ENCODE data around the gene AZU1. TPM values are rescaled to one million over a fixed set of nuclear protein-coding genes. Genes with fewer than 3 reads are reported as not detected.

AZU1 gene
- total and polyA plus RNA-seq, 8 donors = 0.53 to 1.5 (median 0.77) TPM; not detected in 4

- WGBS, 5 donors = 45 to 69% (median 57%) methylated on average over 24 to 28 of the region's 28 CpGs
- H3K4me3 ChIP-seq = peak overlapping the region in 3 of 4 donors; percentile 22 to 97 (median 96)
- H3K36me3 ChIP-seq = peaks cover 57 to 77% (median 66%) of the 10 kb centered on the region in 4 donors
- peak overlapping the region in 3 of 5 donors; percentile 26 to 100 (median 100) for H3K27ac ChIP-seq
- DNase-seq = peak in 1 of 2 donors; percentile 61
- H3K4me1 ChIP-seq = peaks cover 52 to 74% (median 64%) of the 10 kb centered on the region in 4 donors
- TF ChIP-seq POLR2A (IDR thresholded peaks at IDR 0.05) (no peak), POLR2AphosphoS5 (IDR thresholded peaks at IDR 0.05) (no peak), EP300 (IDR thresholded peaks at IDR 0.05) (no peak)
- TF ChIP-seq, protein P1, sequence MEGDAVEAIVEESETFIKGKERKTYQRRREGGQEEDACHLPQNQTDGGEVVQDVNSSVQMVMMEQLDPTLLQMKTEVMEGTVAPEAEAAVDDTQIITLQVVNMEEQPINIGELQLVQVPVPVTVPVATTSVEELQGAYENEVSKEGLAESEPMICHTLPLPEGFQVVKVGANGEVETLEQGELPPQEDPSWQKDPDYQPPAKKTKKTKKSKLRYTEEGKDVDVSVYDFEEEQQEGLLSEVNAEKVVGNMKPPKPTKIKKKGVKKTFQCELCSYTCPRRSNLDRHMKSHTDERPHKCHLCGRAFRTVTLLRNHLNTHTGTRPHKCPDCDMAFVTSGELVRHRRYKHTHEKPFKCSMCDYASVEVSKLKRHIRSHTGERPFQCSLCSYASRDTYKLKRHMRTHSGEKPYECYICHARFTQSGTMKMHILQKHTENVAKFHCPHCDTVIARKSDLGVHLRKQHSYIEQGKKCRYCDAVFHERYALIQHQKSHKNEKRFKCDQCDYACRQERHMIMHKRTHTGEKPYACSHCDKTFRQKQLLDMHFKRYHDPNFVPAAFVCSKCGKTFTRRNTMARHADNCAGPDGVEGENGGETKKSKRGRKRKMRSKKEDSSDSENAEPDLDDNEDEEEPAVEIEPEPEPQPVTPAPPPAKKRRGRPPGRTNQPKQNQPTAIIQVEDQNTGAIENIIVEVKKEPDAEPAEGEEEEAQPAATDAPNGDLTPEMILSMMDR (IDR thresholded peaks at IDR 0.05) = no peak
- no peaks in the 10 kb centered on the region for H3K9me3 ChIP-seq
- no peaks in the 10 kb centered on the region for H3K27me3 ChIP-seq
- intact Hi-C loops (cut with DNase I; ENCODE audit: low total_unique reads) = no loop called here
These were observed 25.0 kb upstream of the AZU1 start for GRCh38 chr19:802498-803098.

GRCh38 chr19:803099-803561 lies 24.5 kb upstream of the AZU1 start:
- Histone ChIP-seq H3K27ac (peak overlapping the region in 3 of 5 donors; percentile 26 to 100 (median 37)), H3K4me3 (peak overlapping the region in 2 of 4 donors; percentile 96 to 97), H3K36me3 (peaks cover 62 to 82% (median 72%) of the 10 kb centered on the region in 4 donors), H3K4me1 (peaks cover 52 to 74% (median 63%) of the 10 kb centered on the region in 4 donors), H3K9me3 (no peaks in the 10 kb centered on the region), H3K27me3 (no peaks in the 10 kb centered on the region)
- 76 to 86% (median 84%) methylated on average over 11 to 17 of the region's 17 CpGs for WGBS, 5 donors
- no peak for TF ChIP-seq POLR2A (IDR thresholded peaks at IDR 0.05)
- TF ChIP-seq, protein P1 (IDR thresholded peaks at IDR 0.05) = no peak
- TF ChIP-seq EP300 (IDR thresholded peaks at IDR 0.05) = no peak
- TF ChIP-seq POLR2AphosphoS5 (IDR thresholded peaks at IDR 0.05) = no peak
- intact Hi-C loops (cut with DNase I; ENCODE audit: low total_unique reads) = no loop called here
- no peak for DNase-seq

DNA sequence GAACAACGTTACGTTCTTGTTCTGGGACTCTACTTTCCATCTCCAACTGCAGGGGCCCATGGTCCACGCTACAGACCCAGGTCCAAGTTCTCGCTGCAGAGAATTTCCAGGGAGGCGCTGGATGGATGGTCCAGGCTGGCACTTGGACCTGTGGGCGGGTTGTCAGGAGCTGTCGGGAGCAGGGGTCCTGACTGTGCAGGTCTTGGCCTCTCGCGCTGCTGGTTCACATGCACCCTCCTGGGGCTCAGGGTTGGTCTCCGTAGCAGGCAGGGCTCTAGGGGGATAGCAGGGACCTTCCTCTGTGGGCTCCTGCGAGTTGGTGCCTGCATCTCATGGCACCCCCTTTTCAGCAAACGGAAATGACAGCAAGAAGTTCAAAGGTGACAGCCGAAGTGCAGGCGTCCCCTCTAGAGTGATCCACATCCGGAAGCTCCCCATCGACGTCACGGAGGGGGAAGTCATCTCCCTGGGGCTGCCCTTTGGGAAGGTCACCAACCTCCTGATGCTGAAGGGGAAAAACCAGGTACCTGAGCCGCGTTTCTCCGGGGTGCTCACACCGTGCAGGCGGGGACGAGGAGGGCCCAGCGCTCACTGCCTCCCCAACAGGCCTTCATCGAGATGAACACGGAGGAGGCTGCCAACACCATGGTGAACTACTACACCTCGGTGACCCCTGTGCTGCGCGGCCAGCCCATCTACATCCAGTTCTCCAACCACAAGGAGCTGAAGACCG lies 23.8 kb upstream of the AZU1 start:
- Histone ChIP-seq H3K36me3 (peaks cover 69 to 89% (median 79%) of the 10 kb centered on the region in 4 donors), H3K4me3 (no peak overlapping the region), H3K27me3 (no peaks in the 10 kb centered on the region), H3K9me3 (no peaks in the 10 kb centered on the region), H3K4me1 (peaks cover 50 to 68% (median 56%) of the 10 kb centered on the region in 4 donors), H3K27ac (no peak overlapping the region)
- no peak for DNase-seq
- TF ChIP-seq POLR2A (IDR thresholded peaks at IDR 0.05) (no peak), EP300 (IDR thresholded peaks at IDR 0.05) (no peak), POLR2AphosphoS5 (IDR thresholded peaks at IDR 0.05) (no peak)
- TF ChIP-seq, protein P1 (IDR thresholded peaks at IDR 0.05) = no peak
- intact Hi-C loops (cut with DNase I; ENCODE audit: low total_unique reads) = no loop called here
- 77 to 82% (median 79%) methylated on average over 25 to 31 of the region's 31 CpGs for WGBS, 5 donors

DNA sequence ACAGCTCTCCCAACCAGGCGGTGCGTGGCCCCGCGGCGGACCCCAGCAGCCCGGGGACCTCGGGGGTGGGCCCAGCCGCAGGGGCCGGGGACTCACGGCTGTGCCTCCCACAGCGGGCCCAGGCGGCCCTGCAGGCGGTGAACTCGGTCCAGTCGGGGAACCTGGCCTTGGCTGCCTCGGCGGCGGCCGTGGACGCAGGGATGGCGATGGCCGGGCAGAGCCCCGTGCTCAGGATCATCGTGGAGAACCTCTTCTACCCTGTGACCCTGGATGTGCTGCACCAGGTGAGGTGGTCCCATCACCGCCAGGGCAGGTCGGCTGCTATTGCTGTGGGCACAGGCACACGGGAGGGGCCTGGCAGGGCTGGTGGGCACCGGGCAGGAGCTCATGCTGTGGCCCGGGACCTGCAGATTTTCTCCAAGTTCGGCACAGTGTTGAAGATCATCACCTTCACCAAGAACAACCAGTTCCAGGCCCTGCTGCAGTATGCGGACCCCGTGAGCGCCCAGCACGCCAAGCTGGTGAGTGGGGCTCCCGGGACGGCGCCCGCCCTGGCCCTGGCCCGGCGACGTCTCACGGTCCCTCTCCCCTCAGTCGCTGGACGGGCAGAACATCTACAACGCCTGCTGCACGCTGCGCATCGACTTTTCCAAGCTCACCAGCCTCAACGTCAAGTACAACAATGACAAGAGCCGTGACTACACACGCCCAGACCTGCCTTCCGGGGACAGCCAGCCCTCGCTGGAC lies 23.0 kb upstream of the AZU1 start:
- TF ChIP-seq POLR2A (IDR thresholded peaks at IDR 0.05) = no peak
- TF ChIP-seq, protein P1 (IDR thresholded peaks at IDR 0.05) = no peak
- TF ChIP-seq EP300 (IDR thresholded peaks at IDR 0.05) = no peak
- TF ChIP-seq POLR2AphosphoS5 (IDR thresholded peaks at IDR 0.05) = no peak
- no peaks in the 10 kb centered on the region for H3K9me3 ChIP-seq
- H3K4me1 ChIP-seq = peaks cover 43 to 61% (median 49%) of the 10 kb centered on the region in 4 donors
- WGBS, 5 donors = 90 to 93% (median 92%) methylated on average over 30 to 53 of the region's 53 CpGs
- peaks cover 69 to 92% (median 84%) of the 10 kb centered on the region in 4 donors for H3K36me3 ChIP-seq
- intact Hi-C loops (cut with DNase I; ENCODE audit: low total_unique reads) = no loop called here
- no peak for DNase-seq
- no peak overlapping the region for H3K4me3 ChIP-seq
- no peak overlapping the region for H3K27ac ChIP-seq
- H3K27me3 ChIP-seq = no peaks in the 10 kb centered on the region

Data from stomach (tissue), 9 donors.